Fibroblast of the aortic adventitia (primary cell): Measurements from ENCODE around the gene SEC63. TPM values are rescaled to one million over a fixed set of nuclear protein-coding genes. Genes with fewer than 3 reads are reported as not detected.
"Not testable (repeated sequence)": the region's sequence is repeated elsewhere in the genome, so short reads cannot be mapped to it uniquely, and the experiment has no call there.

ENCODE experiments used
- DNase-seq: peaks from one replicate; pipeline ENCODE4 v3.0.0-alpha.2; 2010; ENCODE audit warnings: low read depth
- H3K4me3 ChIP-seq: 2 replicates; pipeline ENCODE4 v1.5.1; 2011; ENCODE audit warnings: low read depth, mild to moderate bottlenecking, control low read depth, low read length, moderate library complexity
- total RNA-seq: library from RNA; depleted of rRNA; stranded (reverse); fragments of >200 nt; gene quantifications from 2 replicates; pipeline ENCODE4 v1.2.3, GENCODE V29; 2012; ENCODE audit warnings: low replicate concordance
- TF ChIP-seq, protein P1 (sequence below): IDR thresholded peaks from 2 replicates; pipeline ENCODE4 v1.5.1; 2011; ENCODE audit warnings: mild to moderate bottlenecking, low read length, control low read depth, inconsistent platforms; ENCODE audit not compliant: insufficient read depth

Gene SEC63
- total RNA-seq, 1 donor, result 49.5 TPM

DNA sequence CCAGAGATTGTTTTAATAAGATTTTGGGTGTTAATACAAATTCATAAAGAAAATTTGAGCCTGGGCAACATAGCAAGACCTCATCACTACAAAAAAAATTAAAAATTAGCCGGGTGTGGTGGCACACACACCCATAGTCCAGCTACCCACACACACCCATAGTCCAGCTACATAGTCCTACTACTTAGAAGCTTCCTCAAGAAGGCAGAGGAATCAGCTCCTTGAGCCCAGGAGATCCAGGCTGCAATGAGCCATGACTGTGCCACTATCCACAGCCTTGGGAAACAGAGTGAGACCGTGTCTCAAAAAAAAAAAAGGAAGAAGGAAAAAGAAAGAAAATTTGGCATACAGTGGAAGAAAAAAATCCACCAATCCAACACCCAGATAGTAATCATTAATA is 16.8 kb downstream of the SEC63 start:
- no peak for DNase-seq
- TF ChIP-seq, protein P1, sequence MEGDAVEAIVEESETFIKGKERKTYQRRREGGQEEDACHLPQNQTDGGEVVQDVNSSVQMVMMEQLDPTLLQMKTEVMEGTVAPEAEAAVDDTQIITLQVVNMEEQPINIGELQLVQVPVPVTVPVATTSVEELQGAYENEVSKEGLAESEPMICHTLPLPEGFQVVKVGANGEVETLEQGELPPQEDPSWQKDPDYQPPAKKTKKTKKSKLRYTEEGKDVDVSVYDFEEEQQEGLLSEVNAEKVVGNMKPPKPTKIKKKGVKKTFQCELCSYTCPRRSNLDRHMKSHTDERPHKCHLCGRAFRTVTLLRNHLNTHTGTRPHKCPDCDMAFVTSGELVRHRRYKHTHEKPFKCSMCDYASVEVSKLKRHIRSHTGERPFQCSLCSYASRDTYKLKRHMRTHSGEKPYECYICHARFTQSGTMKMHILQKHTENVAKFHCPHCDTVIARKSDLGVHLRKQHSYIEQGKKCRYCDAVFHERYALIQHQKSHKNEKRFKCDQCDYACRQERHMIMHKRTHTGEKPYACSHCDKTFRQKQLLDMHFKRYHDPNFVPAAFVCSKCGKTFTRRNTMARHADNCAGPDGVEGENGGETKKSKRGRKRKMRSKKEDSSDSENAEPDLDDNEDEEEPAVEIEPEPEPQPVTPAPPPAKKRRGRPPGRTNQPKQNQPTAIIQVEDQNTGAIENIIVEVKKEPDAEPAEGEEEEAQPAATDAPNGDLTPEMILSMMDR, result no peak
- no peak overlapping the region for H3K4me3 ChIP-seq

GRCh38 chr6:107936910-107937292 is 21.1 kb downstream of the SEC63 start:
- H3K4me3 ChIP-seq, DNase-seq: not testable (repeated sequence)

GRCh38 chr6:107936162-107936909 is 21.7 kb downstream of the SEC63 start:
- no peak for DNase-seq
- H3K4me3 ChIP-seq, result no peak overlapping the region
- TF ChIP-seq, protein P1, result no peak

GRCh38 chr6:107934229-107934628 is 23.8 kb downstream of the SEC63 start:
- H3K4me3 ChIP-seq, DNase-seq: not testable (repeated sequence)

GRCh38 chr6:107932580-107932979 is 25.4 kb downstream of the SEC63 start:
- TF ChIP-seq, protein P1, result no peak
- no peak for DNase-seq
- no peak overlapping the region for H3K4me3 ChIP-seq

- TF ChIP-seq, protein P1, result no peak
- no peak for DNase-seq
- no peak overlapping the region for H3K4me3 ChIP-seq
Measured at GRCh38 chr6:107931894-107932293, 26.1 kb downstream of the SEC63 start.

DNA sequence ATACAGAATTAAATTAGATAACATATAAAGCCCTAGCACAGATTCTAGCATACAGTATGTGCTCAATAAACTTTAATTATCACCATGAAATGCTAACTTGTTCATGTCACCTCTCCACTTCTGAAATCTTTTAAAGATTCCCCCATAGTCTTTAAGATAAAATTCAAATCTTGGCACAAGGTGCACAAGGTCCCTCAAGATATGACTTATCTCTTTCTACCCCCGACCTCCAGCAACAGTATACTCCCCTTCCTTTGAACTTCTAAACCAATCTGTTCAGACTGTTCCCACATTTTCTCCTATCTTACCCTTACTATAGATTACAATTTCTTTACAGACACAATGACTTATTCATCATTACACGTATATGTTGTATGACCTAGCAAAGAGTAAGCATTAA is 29.0 kb downstream of the SEC63 start:
- DNase-seq, result no peak
- TF ChIP-seq, protein P1, result no peak
- no peak overlapping the region for H3K4me3 ChIP-seq

DNA sequence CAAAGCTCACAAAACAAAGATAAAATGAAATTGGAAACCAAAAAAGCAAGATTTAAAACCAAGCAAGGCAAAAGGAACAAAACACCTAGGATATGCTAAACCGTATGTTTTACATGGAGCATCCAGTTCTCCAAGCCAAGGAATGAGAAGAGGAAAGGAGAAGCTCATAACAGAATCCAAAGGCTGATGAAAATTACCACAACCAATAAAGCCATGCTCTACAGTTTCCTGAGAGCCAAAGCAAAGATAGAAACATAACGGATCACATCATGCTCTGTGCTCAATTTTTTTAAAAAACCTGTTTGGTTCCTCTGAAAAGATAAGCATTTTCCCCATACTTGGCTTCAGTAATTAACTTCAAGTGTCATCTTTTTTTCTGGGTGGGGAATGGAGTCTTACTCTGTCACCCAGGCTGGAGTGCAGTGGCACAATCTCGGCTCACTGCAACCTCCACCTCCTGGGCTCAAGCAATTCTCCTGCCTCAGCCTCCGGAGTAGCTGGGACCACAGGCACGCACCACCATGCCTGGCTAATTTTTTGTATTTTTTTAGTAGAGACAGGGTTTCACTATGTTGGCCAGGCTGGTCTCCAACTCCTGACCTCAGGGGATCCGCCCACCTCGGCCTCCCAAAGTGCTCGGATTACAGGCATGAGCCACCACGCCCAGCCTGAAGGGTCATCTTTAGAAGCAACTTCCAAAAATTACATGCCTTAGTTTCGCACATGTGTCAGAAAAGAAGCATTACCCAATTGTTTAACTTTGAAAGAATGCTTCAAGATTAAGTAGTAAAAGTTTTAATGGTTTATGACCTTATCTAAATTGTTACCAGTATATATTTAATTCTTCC is 31.1 kb downstream of the SEC63 start:
- peak; percentile 62 for DNase-seq
- H3K4me3 ChIP-seq, result not testable (repeated sequence)
